ENCODE results near the gene TP73.

Gene TP73

DNA sequence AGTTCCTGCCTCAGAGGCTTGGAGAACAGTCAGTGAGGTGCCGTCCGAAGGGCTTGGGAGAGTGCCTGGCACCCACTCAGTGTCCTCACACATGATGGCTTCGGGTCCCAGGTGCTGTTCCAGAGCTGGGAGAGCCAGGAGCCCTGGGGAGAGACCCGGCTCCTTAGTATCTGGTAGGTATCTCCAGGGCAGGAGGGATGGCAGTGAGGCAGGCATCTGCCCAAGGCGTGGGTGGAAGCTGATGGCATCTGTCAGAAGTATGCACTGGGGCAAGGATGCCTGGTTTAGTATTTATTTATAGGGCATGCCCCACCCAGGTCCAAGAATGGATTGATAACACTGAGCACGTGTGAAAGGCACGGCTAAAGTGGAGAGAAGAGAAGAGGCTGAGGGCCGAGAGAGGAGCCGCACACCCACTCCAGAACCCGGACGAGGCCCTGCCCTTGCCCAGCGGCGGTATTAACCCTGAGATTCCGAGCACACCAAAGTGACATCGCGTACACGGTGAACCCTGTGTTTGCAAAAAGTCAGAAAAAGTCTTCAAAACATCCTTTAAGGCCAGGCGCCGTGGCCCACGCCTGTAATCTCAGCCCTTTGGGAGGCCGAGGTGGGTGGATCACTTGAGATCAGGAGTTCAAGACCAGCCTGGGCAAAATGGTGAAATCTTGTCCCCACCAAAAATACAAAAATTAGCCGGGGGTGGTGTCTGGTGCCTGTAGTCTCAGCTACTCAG lies 2.4 kb downstream of the TP73 start:
- DNase-seq: no peak

DNA sequence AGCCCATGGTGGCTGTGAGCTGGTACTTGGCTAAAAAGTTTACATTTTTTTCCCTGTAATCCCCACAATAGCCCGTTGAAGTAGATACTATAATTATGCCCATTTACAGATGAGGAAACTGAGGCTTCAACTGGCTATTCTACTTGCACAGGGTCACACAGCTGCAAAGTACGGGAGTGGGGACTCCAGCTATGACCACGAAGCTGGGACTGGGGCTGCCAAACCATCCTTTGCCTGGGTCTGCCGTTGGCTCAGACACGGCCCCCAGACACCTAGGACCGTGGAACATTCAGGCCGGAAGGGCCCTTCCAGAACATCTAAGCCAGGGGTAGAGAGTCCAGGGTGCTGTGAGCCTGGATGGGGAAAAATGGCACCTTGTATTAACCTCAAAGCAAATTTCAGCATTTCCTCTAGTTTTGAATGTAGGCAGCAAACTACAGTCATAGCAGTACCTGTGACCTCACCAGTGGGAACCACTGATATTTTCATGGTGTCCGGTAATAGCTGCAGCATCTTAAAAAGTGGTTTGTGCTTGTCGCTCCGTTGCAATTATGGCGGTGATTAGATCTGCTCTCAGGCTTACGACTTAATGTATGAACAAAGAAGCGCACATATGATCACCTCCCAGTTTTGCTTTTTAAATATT lies 4.3 kb downstream of the TP73 start:
- DNase-seq: no peak

DNA sequence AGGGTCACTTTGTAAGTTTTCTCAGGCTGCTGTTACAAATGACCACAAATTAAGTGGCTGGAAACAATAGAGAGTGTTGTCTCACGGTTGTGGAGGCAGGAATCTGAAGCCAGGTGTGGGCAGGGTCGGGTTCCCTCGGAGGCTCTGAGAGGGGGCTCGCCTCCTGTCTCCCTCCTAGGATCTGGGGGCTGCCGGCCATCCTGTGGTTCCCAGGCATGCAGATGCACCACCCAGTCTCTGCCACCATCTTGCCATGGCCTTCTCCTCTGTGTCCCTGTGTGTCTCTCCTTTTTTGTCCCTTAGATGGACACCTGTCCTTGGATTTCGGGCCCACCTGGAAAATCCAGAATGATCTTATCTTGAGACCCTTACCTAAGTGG lies 4.8 kb downstream of the TP73 start:
- DNase-seq: no peak

DNA sequence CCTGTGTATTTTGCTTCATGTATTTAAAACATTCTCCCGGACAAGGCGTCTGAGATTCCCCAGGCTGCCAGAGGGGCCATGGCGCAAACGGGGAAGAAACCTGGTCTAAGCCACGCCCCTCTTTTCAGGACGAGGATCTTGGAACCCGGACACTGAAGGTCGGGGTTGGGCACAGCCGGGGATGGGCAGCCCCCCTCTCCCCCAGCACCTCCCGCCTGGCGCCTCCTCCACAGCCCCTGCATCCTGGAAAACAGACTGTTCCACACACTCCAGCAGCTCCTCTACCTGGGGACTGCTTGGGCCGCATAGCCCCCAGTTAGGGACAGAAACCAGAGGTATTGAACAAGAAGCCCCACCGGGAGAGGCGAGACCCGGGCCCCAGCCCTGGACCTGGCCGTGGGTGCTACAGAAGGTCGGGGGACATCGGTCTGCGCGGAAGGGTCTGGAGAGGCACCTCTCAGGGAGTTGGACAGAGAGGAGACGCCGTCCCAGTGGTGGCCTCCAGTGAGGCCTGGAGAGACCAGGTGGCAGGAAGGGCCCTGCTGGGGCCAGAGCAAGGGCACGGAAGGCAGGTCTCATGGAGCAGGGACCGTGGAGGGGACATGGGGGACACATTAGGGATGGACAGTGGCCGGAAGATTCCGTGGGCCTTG lies 5.4 kb downstream of the TP73 start:
- DNase-seq: no peak

DNA sequence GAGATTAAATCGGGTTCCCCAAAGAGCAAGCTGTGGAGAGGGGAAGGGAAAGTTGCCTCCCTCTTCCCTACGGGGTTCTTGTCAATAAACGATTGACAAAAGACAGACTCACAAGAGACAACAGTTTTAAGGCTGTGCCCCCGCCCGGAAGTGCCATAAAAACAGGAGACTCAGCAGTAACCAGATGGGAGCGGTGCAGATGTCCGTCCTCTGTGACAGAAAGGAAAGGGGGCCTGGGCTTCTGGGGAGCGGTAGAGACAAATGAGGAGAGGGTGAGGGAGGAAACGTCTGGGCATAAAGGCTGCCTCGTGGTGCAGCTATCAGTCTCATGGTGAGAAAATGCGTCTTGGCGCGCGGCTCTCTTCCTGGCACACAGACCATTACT lies 5.9 kb downstream of the TP73 start:
- DNase-seq: no peak

DNA sequence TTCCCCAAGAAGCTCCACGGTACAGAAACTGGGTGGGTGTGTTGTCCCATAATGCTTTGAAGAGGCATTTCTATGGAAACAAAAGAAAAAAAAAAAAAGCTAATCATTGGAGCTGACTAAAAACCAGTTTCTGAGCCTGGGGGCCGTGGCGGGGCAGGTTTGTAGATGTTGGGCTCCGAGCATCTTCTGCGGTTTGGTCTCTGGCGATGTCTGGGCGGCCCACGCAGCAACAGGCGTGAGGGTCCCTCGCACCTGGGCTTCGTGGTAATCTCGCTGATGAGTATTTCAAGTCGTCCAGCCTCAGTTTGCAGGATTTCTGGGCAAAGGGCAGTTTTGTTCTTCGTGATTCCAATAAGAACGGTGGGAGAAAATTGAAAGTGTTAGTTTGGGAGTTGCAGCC lies 6.8 kb downstream of the TP73 start:
- DNase-seq: no peak

DNA sequence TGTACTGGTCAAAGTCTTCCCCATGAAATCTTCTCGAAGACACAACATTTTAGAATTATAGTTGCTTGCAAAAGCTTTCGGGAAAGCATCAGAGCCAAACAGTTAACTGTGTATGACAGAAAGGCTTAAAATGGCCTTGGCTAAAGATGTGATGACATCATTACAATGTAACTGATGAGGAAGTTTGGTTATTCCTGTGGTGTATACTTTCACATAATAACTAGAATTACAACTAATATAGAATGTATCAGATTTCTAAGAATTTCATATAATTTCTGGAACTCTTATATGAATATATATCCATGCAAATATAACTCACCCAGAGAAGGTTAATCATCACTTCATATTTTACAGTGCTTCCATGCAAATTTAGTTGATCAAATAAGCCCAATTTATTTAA lies 8.4 kb downstream of the TP73 start:
- no peak for DNase-seq

DNA sequence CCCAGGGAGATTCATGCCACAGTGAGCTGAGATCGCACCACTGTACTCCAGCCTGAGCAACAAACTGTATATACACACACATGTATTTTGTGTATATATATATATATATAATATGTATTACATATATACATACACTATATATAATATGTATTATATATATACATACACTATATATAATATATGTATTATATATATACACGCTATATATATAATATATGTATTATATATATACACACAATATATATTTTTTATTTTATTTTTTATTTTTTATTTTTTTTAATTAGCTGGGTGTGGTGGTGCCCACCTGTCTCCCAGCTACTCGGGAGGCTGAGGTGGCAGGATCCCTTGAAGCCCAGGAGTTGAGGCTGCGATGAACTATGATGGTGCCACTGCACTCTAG lies 9.3 kb downstream of the TP73 start:
- no peak for DNase-seq

DNA sequence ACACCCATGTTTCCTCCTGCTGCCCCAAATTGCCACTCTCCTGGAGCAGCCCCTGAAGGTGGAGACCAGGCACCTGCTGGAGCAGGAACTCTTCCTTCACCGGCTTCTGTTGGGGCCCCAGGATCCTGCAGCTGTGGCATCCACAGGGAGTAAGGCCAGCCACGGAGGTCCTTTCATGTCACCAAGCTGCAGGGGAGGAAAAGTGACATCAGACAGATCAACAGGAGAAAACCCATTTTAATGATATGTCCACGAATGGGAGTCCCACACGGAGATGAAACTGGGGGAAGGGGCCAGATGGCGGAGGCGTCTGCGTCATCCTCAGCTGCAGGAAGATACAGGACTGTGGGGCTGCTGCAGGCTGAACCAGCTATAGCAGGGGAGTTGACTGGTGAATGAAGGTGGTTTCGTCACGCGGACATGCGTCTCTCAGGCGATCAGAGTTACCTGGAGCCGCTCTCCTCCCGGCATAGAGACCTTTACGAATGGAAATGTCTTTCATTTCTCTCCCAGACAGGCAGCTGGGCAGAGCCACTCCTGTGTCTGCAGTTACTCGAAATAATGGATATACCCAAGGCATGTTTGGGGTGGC lies 9.9 kb downstream of the TP73 start:
- no peak for DNase-seq

DNA sequence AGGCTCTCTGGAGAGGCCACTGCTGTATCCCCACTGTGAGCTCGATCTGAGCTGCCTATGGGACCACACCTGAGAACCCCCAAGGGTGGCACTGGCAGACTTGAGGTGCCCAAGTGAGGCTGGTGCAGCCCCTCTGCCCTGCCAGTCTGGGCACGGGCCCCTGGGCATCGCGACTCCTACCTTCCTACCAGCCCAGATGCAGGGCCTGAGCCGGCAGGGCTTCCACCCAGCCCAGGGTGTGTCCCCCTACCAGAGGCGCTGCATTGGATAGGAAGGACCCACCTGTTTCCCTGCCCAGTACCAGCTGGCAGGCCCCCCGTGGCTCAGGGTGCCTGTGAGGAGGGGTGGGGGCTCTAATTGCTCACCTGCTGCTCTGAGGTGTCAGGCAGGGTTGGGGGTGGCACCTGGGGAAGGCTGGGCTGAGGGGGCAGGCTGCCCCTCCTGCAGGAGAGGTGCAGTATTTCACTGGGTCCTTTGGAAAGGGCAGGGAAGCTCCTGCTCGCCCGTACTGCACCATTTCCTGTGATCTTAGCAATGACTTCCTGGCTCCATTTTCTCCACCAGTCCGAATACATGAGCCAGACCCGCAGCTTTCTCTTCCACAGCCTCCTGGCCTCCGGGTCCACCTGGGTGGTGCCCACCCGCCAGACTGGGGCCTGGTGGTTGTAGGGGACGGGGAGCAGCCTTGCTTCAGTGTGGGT lies 11.8 kb downstream of the TP73 start:
- DNase-seq: no peak

DNA sequence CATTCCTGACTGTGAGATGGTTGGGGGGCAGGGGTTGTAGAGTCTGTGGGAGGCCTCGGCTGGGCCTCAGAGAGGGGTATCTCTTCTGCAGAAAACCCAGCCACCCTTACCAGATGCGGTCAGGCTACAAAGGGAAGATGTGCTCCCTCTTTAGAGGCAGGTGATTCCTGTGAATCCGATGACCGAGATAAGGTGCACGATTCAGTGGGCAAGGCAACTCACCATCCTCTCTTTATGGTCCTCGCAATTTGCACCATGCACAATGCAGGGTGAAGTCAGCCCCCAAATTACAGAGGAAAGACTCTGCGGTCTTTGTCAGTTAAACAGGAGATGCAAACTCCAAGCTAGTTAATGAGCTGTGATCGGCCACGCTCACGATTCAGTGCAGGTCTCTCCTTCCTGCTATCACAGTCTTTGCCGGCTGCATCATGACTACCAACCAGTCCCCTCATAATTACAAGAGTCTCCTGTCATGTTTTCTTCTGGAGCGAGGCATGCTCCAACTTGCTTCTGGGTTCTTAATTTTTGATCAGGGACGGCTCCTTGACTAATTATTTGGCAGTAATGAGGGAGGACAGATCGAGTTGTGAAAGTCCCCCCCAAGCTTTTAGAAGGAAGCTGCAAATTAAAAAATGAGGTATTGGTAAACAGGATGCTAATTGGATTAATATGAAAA lies 12.5 kb downstream of the TP73 start:
- no peak for DNase-seq

DNA sequence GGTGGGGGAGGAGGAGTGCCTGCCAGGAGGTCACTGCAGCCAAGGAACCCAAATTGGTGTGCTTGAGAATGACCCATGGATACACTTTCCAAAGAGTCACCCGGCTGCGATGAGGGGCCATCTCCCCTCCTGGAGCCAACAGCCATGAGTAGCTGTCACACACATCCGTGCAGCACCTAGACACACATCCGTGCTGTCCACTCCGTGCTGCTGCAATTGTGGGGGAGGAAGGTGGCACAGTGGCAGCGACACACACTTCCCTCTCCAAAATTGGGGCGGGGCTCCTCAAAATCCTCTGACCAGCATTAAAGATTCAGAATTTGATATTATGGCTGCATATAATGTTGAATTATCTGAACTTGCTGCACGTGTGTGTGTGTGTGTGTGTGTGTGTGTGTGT lies 15.8 kb downstream of the TP73 start:
- DNase-seq: no peak

DNA sequence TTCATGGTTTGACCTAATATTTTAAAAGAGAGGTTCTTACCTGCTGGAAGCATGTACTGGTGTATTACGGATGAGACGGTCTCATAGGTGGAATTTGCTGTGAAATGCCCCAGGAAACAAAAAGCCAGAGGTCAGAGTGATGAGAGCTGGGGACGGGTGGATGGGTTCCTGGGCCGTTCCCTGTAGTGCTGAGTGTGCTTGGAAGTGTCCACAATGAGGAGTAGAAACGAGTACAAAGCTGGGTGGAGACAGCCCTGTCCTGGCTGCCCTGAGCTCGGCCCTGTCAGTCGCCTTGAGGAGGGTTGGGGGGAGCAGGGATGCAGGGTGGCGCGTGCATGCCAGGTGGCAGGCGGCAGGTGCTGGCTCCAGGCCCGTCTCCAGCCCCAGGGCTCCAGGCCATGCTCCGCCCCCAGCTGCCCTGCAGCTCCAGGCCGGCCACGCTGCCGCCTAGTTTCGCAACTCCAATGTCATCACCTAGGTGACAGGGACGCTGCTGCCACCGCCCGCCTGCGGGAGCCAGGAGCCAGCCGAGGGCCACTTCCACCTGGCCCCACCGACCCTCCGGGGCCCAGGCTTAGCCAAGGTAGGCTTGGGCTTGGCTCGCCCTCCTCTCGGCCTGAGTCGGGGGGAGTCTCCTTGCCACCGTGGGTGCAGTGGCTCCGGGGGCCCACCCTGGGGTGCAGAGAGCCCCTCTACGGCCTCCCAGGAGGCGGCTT lies 16.4 kb downstream of the TP73 start:
- DNase-seq: peak; percentile 71

DNA sequence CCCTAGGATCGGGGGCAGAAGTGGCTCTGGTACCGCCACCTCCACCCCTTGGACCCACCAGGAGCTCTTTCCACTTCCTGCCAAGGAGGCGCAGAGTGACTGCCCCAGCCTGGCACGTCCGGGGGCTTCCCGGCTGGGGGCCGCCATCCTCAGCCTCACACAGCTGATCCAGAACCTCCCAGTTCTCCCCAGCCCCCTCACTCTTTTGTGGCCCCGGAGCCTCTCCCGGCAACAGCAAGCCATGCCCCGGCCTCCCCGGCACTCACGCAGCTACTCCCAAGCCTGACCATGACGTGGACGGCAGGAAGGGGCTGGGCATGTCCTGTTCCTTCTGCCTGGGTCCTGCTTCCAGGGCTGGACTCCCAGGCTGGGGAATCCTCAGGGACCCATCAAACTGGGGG lies 17.1 kb downstream of the TP73 start:
- no peak for DNase-seq

DNA sequence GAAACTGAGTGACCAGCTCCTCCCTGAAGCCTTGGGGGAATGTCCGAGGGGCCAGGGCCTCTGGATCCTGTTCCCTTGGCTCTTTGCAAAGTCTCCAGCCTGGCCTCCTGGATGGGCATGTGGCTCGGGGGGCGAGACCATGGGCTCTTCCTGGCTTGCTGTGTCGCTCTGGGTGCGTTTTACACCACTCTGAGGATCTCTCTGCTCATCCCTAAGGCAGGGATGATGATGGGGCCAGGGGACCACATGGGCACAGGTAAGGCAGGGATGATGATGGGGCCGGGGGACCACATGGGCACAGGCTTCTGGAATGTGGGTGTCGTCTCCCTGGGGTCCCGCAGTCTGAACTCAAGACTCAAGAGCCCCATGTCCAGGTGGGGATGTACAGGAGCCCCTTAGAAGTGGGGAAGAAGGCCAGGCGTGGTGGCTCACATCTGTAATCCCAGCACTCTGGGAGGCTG lies 17.7 kb downstream of the TP73 start:
- no peak for DNase-seq

DNA sequence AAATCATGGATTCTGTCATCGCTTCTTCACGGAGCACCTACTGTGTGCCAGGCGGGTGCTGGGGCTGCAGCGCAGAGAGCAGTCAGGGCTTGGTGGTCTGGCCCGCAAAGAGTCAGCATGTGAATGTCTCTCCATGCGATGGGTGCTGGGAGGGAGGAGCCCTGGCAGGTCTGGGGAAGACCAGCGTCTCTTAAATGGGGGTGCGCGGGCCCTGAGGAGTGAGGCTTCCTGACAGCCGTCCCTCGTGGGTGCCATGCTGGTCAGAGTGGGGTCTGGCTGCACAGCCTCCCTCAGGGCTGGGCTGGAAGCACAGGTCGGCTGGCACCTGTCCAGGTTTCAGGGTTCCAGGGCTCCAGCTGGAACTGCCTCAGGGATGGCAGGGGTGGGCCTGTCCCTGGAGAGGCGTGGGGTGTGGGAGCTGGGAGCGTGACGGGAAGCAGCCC lies 18.5 kb downstream of the TP73 start:
- DNase-seq: no peak

DNA sequence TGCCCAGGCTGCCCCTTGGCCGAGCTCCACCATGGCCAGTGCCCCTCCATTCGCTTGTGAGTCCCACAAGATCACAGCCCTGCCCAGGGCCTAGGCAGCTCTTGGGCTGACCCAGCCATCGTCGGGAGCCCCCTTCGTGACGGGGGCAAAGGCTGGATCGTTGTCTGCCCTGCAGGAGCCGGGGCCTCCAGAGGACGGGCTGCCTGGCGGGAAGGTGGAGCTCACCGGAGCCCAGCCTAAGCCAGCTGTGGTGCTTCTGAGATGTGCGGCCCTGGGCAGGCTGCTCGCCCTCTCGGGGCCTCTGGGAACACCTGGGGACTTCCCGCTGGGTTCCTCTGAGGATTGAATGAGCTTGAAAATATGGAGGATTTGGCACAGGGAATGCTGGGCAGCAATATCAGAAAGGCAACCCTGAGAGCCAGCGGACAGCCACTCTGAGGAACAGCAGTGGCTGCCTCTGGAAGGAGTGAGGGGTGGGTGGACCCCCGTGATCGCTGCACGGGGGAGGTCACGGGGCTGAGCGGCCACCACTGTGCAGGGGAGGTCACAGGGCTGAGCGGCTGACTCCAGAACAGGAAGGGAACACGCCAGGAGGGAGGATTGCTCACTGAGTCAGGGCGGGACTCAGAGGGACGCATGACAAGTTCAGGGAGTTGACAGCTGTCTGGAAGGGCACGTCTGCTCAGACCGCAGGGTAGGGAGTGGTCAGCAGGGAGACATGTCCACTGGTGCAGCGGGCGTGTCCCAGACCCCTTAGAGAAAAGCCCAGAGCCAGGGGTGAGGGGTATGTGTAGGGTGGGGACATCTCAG lies 19.3 kb downstream of the TP73 start:
- no peak for DNase-seq

DNA sequence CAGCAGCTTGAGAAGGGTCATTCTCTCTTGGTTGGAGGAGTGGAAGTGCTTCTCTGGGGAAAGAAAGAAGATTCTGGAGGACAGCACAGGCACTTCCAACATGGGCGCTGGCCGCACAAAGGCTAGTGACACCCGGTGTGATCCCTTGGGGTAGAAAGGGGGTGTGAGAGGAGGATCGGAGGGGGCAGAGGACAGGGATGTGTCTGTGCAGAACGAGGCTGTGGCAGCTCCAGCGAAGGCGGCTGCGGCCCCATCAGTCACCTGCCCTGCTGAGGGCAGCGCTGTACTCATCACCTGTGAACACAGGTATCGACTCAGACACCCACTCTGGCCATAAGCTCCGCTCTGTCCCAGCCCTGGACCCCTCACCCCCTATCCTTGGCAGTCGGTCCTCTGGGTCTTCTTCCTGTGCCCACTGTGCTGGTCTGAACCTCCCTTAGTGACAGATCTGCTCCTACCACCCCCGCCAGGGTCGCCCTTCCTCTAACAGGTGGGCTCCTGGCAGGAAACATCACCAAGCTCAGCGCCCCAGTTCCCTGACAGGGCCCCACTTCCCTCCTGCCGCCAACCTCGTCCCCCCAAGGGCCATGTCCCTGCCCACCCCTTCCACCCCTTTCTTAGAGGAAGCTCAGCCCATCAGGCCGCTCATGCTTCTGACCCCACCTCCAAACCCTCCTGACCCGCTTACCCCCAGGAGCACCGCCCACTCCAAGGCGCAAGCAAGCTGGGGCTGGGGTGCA lies 20.1 kb downstream of the TP73 start:
- DNase-seq: no peak

DNA sequence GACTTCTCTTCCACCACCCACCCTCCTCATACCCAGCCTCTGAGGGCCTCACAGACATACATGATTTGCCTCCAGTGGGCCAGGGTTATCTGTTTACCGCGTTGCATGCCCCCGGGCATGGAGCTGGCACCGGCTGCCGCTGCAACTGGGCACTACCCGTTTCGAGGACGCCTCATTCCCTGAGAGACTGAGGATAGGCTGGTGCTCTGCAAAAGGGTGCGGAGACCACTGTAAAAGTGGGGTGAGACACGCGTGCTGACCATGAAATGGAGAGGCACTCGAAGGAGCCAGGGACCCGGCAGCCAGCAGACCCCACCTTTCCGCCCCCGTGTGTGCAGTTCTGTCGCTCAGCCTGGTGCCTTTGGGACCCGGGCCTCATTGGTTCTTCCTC lies 20.6 kb downstream of the TP73 start:
- DNase-seq: no peak

DNA sequence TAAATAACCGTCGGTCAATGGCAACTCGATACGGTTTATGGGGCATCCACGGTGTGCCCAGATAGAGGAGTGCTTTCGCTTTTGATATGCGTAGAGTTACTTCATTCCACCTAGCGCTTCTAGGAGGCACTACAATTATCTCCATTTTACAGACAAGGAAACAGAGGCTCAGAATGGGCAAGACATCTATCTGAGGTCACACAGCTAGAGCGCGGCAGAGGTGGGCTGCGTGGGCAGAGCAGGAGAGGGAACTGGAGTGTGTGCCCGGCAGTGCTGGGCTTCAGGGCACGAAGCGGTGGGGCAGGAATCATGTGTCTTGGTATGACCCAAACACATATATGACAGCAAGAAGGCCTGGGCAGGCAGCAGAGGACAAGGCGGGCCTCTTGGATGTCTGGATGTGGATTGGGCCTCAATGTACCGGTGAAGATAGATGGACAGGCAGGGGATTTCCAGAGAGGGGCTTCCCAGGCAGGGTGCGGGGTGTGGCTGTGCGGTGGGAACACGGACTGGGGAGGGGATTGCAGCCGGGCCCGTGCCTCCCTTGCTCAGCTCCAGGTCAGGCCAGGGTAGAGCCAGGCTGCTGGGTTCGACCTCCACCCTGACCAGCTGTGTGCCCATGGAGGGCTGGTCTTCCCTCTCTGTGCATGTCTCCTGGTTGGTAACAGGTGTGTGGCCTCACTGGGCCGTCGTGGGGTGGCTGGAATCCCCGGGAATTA lies 21.2 kb downstream of the TP73 start:
- no peak for DNase-seq
